ENCODE data around the gene ZNF652. TPM values are rescaled to one million over a fixed set of nuclear protein-coding genes. Genes with fewer than 3 reads are reported as not detected.

The ZNF652 gene
- polyA plus RNA-seq, 1 donor (not counting 4 experiments of a cell fraction or from before 2014, with no cell fraction given), result 8.9 TPM

DNA sequence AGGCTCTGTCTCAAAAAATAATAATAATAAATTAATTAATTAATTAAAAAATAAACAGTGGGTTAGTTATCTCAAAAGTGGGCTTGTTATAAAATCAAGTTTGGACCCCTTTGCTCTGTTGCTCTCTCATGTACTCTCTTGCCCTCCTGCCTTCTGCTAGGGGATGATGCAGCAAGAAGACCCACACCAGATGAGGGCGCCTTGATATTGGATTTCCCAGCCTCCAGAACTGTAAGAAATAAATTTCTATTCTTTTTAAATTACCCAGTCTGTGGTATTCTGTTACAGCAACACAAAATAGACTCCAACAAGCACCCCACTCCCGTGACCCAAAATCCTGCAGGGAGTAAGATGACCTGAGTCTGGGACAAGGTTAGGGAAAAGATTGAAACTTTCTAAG lies 2.1 kb upstream of the ZNF652 start:
- no peak overlapping the region for H3K27ac ChIP-seq (ENCODE audit: control insufficient read depth, insufficient read depth, low read length)
- no peaks in the 10 kb centered on the region for H4K20me1 ChIP-seq (ENCODE audit: control insufficient read depth, extremely low read depth, insufficient read depth, low read length)
- no peak overlapping the region for H2AFZ ChIP-seq (ENCODE audit: control insufficient read depth, low read length)
- DNase-seq (ENCODE audit: low read depth, low spot score), result no peak
- H3K4me3 ChIP-seq (ENCODE audit: control insufficient read depth in 2 of 3, extremely low read depth in 1 of 3, insufficient read depth in 2 of 3, low read depth in 1 of 3, low read length in 3 of 3), result no peak overlapping the region
- no peaks in the 10 kb centered on the region for H3K27me3 ChIP-seq (ENCODE audit: control insufficient read depth, extremely low read depth, insufficient read depth, low read length)
- H3K9ac ChIP-seq (ENCODE audit: control insufficient read depth, extremely low read depth, insufficient read depth, low read length), result no peak overlapping the region
- no peaks in the 10 kb centered on the region for H3K9me3 ChIP-seq (ENCODE audit: control insufficient read depth, low read depth, low read length)
- no peak for FAIRE-seq
- H3K79me2 ChIP-seq (ENCODE audit: control insufficient read depth, insufficient read depth, low read length), result peaks cover 24% of the 10 kb centered on the region
- dilution Hi-C loops (cut with MboI; ENCODE audit: extremely low pct_ligation_motif_present, low sequenced_read_pairs), result no loop called here
- peaks cover 20% of the 10 kb centered on the region for H3K4me1 ChIP-seq (ENCODE audit: control insufficient read depth, extremely low read depth, insufficient read depth, low read length)
- H3K4me2 ChIP-seq (ENCODE audit: control insufficient read depth, extremely low read depth, insufficient read depth, low read depth, low read length), result no peak overlapping the region
- H3K36me3 ChIP-seq (ENCODE audit: control insufficient read depth in 2 of 2, extremely low read depth in 1 of 2, insufficient read depth in 2 of 2, low read length in 2 of 2), result no peaks in the 10 kb centered on the region
- H3K9me1 ChIP-seq (ENCODE audit: control insufficient read depth, extremely low read depth, insufficient read depth, low read length), result peaks cover 3% of the 10 kb centered on the region
- TF ChIP-seq, protein P1, sequence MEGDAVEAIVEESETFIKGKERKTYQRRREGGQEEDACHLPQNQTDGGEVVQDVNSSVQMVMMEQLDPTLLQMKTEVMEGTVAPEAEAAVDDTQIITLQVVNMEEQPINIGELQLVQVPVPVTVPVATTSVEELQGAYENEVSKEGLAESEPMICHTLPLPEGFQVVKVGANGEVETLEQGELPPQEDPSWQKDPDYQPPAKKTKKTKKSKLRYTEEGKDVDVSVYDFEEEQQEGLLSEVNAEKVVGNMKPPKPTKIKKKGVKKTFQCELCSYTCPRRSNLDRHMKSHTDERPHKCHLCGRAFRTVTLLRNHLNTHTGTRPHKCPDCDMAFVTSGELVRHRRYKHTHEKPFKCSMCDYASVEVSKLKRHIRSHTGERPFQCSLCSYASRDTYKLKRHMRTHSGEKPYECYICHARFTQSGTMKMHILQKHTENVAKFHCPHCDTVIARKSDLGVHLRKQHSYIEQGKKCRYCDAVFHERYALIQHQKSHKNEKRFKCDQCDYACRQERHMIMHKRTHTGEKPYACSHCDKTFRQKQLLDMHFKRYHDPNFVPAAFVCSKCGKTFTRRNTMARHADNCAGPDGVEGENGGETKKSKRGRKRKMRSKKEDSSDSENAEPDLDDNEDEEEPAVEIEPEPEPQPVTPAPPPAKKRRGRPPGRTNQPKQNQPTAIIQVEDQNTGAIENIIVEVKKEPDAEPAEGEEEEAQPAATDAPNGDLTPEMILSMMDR (optimal IDR thresholded peaks at IDR 0.05 in 1 of 3, IDR thresholded peaks at IDR 0.05 in 1 of 3, conservative IDR thresholded peaks at IDR 0.05 in 1 of 3; ENCODE audit: extremely low read depth in 1 of 3, insufficient read depth in 2 of 3, low read length in 3 of 3), result no peak
- no peak for TF ChIP-seq EZH2 (IDR thresholded peaks at IDR 0.05; ENCODE audit: low read length)

- H4K20me1 ChIP-seq (ENCODE audit: control insufficient read depth, extremely low read depth, insufficient read depth, low read length), result no peaks in the 10 kb centered on the region
- H3K4me3 ChIP-seq (ENCODE audit: control insufficient read depth in 2 of 3, extremely low read depth in 1 of 3, insufficient read depth in 2 of 3, low read depth in 1 of 3, low read length in 3 of 3), result no peak overlapping the region
- peaks cover 29% of the 10 kb centered on the region for H3K4me1 ChIP-seq (ENCODE audit: control insufficient read depth, extremely low read depth, insufficient read depth, low read length)
- dilution Hi-C loops (cut with MboI; ENCODE audit: extremely low pct_ligation_motif_present, low sequenced_read_pairs), result no loop called here
- H3K4me2 ChIP-seq (ENCODE audit: control insufficient read depth, extremely low read depth, insufficient read depth, low read depth, low read length), result peak overlapping the region; percentile 93
- no peak overlapping the region for H3K27ac ChIP-seq (ENCODE audit: control insufficient read depth, insufficient read depth, low read length)
- no peaks in the 10 kb centered on the region for H3K9me3 ChIP-seq (ENCODE audit: control insufficient read depth, low read depth, low read length)
- no peak overlapping the region for H3K9ac ChIP-seq (ENCODE audit: control insufficient read depth, extremely low read depth, insufficient read depth, low read length)
- no peak overlapping the region for H2AFZ ChIP-seq (ENCODE audit: control insufficient read depth, low read length)
- TF ChIP-seq EZH2 (IDR thresholded peaks at IDR 0.05; ENCODE audit: low read length), result no peak
- H3K79me2 ChIP-seq (ENCODE audit: control insufficient read depth, insufficient read depth, low read length), result peaks cover 33% of the 10 kb centered on the region
- peaks cover 3% of the 10 kb centered on the region for H3K9me1 ChIP-seq (ENCODE audit: control insufficient read depth, extremely low read depth, insufficient read depth, low read length)
- DNase-seq (ENCODE audit: low read depth, low spot score), result no peak
- H3K36me3 ChIP-seq (ENCODE audit: control insufficient read depth in 2 of 2, extremely low read depth in 1 of 2, insufficient read depth in 2 of 2, low read length in 2 of 2), result no peaks in the 10 kb centered on the region
- no peaks in the 10 kb centered on the region for H3K27me3 ChIP-seq (ENCODE audit: control insufficient read depth, extremely low read depth, insufficient read depth, low read length)
- no peak for FAIRE-seq
These were observed 1.2 kb upstream of the ZNF652 start for GRCh38 chr17:49363251-49363650.

- peaks cover 30% of the 10 kb centered on the region for H3K4me1 ChIP-seq (ENCODE audit: control insufficient read depth, extremely low read depth, insufficient read depth, low read length)
- DNase-seq (ENCODE audit: low read depth, low spot score), result no peak
These were observed 670 bp upstream of the ZNF652 start for GRCh38 chr17:49362723-49363117.

More at GRCh38 chr17:49362723-49363117, 670 bp upstream of the ZNF652 start:
- no peaks in the 10 kb centered on the region for H3K27me3 ChIP-seq (ENCODE audit: control insufficient read depth, extremely low read depth, insufficient read depth, low read length)
- peak overlapping the region; percentile 92 for H2AFZ ChIP-seq (ENCODE audit: control insufficient read depth, low read length)
- no peak for FAIRE-seq
- H3K4me2 ChIP-seq (ENCODE audit: control insufficient read depth, extremely low read depth, insufficient read depth, low read depth, low read length), result peak overlapping the region; percentile 93
- TF ChIP-seq EZH2 (IDR thresholded peaks at IDR 0.05; ENCODE audit: low read length), result no peak
- TF ChIP-seq, protein P1 (optimal IDR thresholded peaks at IDR 0.05 in 1 of 3, IDR thresholded peaks at IDR 0.05 in 1 of 3, conservative IDR thresholded peaks at IDR 0.05 in 1 of 3; ENCODE audit: extremely low read depth in 1 of 3, insufficient read depth in 2 of 3, low read length in 3 of 3), result no peak
- H3K9me1 ChIP-seq (ENCODE audit: control insufficient read depth, extremely low read depth, insufficient read depth, low read length), result peaks cover 3% of the 10 kb centered on the region
- H3K79me2 ChIP-seq (ENCODE audit: control insufficient read depth, insufficient read depth, low read length), result peaks cover 38% of the 10 kb centered on the region
- no peaks in the 10 kb centered on the region for H3K9me3 ChIP-seq (ENCODE audit: control insufficient read depth, low read depth, low read length)
- dilution Hi-C loops (cut with MboI; ENCODE audit: extremely low pct_ligation_motif_present, low sequenced_read_pairs), result no loop called here
- H3K36me3 ChIP-seq (ENCODE audit: control insufficient read depth in 2 of 2, extremely low read depth in 1 of 2, insufficient read depth in 2 of 2, low read length in 2 of 2), result no peaks in the 10 kb centered on the region
- no peaks in the 10 kb centered on the region for H4K20me1 ChIP-seq (ENCODE audit: control insufficient read depth, extremely low read depth, insufficient read depth, low read length)
- H3K4me3 ChIP-seq (ENCODE audit: control insufficient read depth in 2 of 3, extremely low read depth in 1 of 3, insufficient read depth in 2 of 3, low read depth in 1 of 3, low read length in 3 of 3), result peak overlapping the region; percentile 26 to 76 (median 74)
- H3K9ac ChIP-seq (ENCODE audit: control insufficient read depth, extremely low read depth, insufficient read depth, low read length), result peak overlapping the region; percentile 60
- peak overlapping the region; percentile 69 for H3K27ac ChIP-seq (ENCODE audit: control insufficient read depth, insufficient read depth, low read length)
